Stimulated activated naive CD8-positive, alpha-beta T cell treated with anti-CD3 and anti-CD28 coated beads, Interleukin-15, amount 100 ng/mL, for 72 hours (primary cell): ENCODE results near the gene SUPT5H.
A peak's percentile ranks its signal among the peaks of the same experiment; 100 is the strongest.

ENCODE experiments used
- ATAC-seq: fragments of 150-1000 bp; cut with Tn5 transposase; 2 replicates; pipeline ENCODE4 v1.10.0; 2021; ENCODE audit warnings: mild to moderate bottlenecking, moderate library complexity
- DNase-seq, 2 donors: peaks; one replicate each; pipeline ENCODE4 v3.0.0; 2021 to 2022
- H3K27ac Mint-ChIP-seq, 2 donors: one replicate each; pipeline ENCODE4 v1.8.0; 2022; ENCODE audit warnings: mild to moderate bottlenecking in 2 of 2, mixed read lengths in 2 of 2, moderate library complexity in 2 of 2
- H3K27me3 Mint-ChIP-seq: one replicate; pipeline ENCODE4 v1.8.0; 2022; ENCODE audit warnings: mixed read lengths
- H3K4me1 Mint-ChIP-seq: one replicate; pipeline ENCODE4 v1.8.0; 2022; ENCODE audit warnings: mild to moderate bottlenecking, mixed read lengths
- H3K4me3 Mint-ChIP-seq, 2 donors: one replicate each; pipeline ENCODE4 v1.8.0; 2022; ENCODE audit warnings: mild to moderate bottlenecking in 2 of 2, mixed read lengths in 2 of 2, moderate library complexity in 1 of 2
- H3K9me3 Mint-ChIP-seq, 2 donors: one replicate each; pipeline ENCODE4 v1.8.0; 2022; ENCODE audit warnings: mixed read lengths in 2 of 2

SUPT5H gene

GRCh38 chr19:39413911-39414608, 31.3 kb upstream of the SUPT5H start:
- peaks cover 47% of the 10 kb centered on the region for H3K4me1 Mint-ChIP-seq
- H3K4me3 Mint-ChIP-seq = peak overlapping the region; percentile 91 to 98
- H3K27me3 Mint-ChIP-seq = no peaks in the 10 kb centered on the region
- no peak for ATAC-seq
- DNase-seq = no peak
- H3K9me3 Mint-ChIP-seq = no peaks in the 10 kb centered on the region
- H3K27ac Mint-ChIP-seq = peak overlapping the region; percentile 87 to 91

DNA sequence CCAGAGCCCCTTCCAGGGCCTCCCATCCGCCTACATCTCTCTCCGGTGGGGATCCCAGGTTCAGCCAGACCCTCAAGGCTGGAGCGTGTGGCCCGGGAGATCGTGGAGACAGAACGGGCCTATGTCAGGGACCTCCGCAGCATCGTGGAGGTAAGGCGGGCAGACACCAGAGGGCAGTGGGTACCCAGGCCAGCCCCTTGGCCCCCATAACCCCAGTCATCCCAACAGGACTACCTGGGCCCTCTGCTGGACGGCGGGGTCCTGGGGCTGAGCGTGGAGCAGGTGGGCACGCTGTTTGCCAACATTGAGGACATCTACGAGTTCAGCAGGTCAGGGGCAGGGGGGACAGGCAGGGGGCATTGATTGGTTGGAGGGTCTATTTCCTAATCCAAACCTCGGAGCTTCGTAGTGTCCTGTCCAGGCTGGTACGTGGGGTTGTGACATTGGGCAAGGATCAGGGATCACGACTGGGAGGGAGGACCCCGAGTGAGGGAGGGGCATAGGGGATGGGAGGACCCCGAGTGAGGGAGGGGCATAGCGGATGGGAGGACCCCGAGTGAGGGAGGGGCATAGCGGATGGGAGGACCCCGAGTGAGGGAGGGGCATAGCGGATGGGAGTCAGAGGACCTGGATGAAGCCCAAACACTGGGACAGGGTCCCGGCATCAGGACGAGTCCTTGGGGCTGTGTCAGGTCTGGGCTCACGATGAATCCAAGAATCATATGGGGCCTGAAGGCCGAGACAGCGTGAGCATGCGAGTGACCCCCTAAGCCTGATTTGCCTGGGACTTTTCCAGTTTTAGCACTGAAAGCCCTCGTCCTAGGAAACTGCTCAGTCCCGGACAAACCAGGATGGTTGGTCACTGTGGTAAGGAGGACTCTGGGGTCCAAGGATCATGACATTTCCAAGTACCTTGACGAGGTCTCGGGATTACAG, 30.0 kb upstream of the SUPT5H start:
- H3K4me1 Mint-ChIP-seq = peaks cover 40% of the 10 kb centered on the region
- ATAC-seq (no peak), DNase-seq (no peak)
- H3K27me3 Mint-ChIP-seq = no peaks in the 10 kb centered on the region
- H3K4me3 Mint-ChIP-seq = peak overlapping the region in 1 of 2 donors; percentile 14
- no peak overlapping the region for H3K27ac Mint-ChIP-seq
- no peaks in the 10 kb centered on the region for H3K9me3 Mint-ChIP-seq

DNA sequence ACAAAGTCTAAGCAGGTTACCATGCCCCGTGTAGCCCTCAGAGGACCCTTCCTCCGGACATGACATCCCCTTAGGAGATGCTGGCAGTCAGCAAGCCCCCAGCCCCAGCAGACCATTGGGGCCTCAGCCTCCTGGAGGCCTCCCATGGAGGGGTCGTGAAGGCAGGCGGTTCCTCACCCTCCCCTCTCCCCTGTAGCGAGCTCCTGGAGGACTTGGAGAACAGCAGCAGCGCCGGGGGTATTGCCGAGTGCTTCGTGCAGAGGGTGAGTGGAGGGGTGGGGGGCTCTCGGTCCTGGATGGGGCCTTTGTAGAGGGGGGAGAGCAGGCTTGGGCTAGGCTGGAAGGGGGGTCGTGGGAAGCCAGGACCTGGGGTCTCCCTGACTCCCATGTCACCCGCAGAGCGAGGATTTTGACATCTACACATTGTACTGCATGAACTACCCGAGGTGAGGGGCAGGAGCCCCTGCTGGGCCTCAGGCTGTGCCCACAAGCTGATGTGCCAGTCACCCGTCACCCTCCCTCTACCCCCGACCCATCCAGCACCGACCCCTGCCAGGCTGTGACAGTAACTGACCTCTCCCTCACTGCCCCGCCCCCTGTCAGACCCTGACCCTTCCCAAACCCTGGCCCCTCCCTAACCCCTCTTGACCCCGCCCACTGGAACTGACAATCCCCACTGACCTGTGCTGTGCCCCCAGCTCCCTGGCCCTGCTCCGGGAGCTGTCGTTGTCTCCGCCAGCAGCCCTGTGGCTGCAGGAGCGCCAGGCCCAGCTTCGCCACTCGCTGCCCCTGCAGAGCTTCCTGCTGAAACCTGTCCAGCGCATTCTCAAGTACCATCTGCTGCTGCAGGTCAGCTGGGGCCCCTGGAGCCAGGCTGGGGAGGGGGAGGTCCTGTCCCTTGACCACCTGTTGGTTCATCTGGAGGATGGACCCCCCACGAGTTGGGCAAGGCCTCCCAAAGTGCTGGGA, 28.9 kb upstream of the SUPT5H start:
- Mint-ChIP-seq H3K4me3 (no peak overlapping the region), H3K27ac (peak overlapping the region in 1 of 2 donors; percentile 68), H3K27me3 (no peaks in the 10 kb centered on the region), H3K4me1 (peaks cover 30% of the 10 kb centered on the region), H3K9me3 (no peaks in the 10 kb centered on the region)
- ATAC-seq (no peak), DNase-seq (no peak)

- Mint-ChIP-seq H3K9me3 (no peaks in the 10 kb centered on the region), H3K27me3 (no peaks in the 10 kb centered on the region), H3K4me1 (peaks cover 20% of the 10 kb centered on the region), H3K4me3 (no peak overlapping the region), H3K27ac (peak overlapping the region in 1 of 2 donors; percentile 49)
- ATAC-seq (no peak), DNase-seq (no peak)
These were observed 27.8 kb upstream of the SUPT5H start for GRCh38 chr19:39417463-39418181.

DNA sequence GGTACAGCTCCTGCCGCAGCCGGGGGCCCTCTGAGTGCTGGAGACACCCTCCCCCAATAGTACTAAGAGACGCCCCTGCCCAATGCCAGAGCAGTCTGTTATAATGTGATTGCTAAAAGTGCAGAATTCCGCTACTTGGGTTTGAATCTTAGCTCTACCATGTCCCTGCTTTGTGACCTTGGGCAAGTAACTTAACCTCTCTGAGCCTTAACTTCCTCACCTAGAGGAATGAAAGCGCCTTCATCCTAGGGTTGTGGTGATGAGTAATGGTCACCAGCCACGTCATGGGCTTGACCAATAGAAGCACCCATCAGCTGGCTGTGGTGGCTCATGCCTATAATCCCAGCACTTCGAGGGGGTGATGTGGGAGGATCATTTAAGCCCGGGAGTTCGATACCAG, 26.4 kb upstream of the SUPT5H start:
- ATAC-seq = no peak
- H3K4me3 Mint-ChIP-seq = no peak overlapping the region
- H3K27ac Mint-ChIP-seq = no peak overlapping the region

DNA sequence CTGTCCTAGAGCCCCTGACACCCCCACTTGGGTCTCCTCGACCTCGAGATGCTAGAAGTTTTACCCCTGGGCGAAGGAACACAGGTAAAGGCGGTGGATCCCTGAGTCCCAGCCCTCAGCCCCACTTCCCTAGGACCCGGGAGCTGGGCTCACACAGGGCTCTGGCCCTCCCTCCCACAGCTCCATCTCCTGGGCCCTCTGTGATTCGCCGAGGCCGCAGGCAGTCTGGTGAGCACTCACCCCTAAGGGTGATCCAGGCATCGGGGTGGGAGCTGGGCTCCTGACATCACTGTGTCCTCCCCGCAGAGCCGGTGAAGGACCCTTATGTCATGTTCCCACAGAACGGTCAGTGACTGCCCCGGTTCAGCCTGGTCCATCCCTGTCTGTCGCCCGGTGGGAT, 24.6 kb upstream of the SUPT5H start:
- Mint-ChIP-seq H3K9me3 (no peaks in the 10 kb centered on the region), H3K4me3 (no peak overlapping the region), H3K4me1 (no peaks in the 10 kb centered on the region), H3K27me3 (no peaks in the 10 kb centered on the region), H3K27ac (no peak overlapping the region)
- DNase-seq = no peak
- ATAC-seq = no peak

More for the DNA sequence above, 26.4 kb upstream of the SUPT5H start:
- Mint-ChIP-seq H3K27me3 (no peaks in the 10 kb centered on the region), H3K4me1 (peaks cover 14% of the 10 kb centered on the region), H3K9me3 (no peaks in the 10 kb centered on the region)
- no peak for DNase-seq

DNA sequence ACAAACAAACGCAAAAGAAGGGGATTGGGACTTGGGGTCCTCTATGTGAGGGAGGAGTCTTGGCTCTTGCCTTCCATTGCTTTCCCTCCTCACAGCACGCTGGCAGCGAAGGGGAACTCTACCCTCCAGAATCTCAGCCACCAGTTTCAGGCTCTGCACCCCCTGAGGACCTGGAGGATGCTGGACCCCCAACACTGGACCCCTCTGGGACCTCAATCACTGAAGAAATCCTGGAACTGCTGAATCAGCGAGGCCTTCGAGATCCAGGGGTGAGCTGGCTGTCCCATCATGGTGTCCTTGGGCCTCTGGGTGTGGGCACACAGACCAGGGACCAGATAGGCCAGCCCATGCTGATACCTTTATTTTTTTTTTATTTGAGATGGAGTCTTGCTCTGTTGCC, 23.4 kb upstream of the SUPT5H start:
- Mint-ChIP-seq H3K9me3 (no peaks in the 10 kb centered on the region), H3K4me3 (no peak overlapping the region), H3K27me3 (no peaks in the 10 kb centered on the region), H3K27ac (no peak overlapping the region), H3K4me1 (no peaks in the 10 kb centered on the region)
- ATAC-seq = no peak
- no peak for DNase-seq

DNA sequence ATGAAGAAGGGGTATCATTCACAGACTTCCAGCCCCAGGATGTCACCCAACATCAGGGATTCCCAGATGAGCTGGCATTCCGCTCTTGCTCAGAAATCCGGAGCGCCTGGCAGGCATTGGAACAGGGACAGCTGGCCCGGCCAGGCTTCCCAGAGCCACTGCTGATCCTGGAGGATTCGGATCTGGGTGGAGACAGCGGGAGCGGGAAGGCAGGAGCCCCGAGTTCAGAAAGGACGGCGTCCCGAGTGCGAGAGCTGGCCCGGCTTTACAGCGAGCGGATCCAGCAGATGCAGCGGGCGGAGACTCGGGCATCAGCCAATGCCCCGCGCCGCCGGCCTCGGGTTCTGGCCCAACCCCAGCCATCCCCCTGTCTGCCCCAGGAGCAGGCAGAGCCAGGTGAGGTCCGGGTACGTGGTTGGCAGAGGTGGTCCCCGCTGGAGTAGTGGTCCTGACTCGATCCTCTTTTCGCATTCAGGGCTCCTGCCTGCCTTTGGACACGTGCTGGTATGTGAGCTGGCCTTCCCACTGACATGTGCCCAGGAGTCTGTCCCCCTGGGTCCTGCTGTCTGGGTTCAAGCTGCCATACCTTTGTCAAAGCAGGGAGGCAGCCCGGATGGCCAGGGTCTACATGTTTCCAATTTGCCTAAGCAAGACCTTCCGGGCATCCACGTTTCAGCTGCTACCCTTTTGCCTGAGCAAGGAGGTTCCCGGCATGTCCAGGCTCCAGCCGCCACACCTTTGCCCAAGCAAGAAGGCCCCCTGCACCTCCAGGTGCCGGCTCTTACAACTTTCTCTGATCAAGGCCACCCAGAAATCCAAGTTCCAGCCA, 21.9 kb upstream of the SUPT5H start:
- no peak for DNase-seq
- no peak overlapping the region for H3K27ac Mint-ChIP-seq

DNA sequence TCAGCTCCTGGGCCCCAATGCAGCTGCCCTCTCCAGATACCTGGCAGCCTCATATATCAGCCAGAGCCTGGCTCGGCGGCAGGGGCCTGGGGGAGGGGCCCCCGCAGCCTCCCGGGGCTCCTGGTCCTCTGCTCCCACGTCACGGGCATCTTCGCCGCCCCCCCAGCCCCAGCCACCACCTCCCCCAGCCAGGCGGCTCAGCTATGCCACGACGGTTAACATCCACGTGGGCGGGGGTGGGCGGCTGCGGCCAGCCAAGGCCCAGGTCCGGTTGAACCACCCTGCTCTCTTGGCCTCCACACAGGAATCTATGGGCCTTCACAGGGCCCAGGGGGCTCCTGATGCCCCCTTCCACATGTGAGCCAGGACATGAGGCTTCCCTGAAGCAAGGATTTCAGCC, 20.4 kb upstream of the SUPT5H start:
- no peak overlapping the region for H3K27ac Mint-ChIP-seq
- no peak for DNase-seq
- no peaks in the 10 kb centered on the region for H3K4me1 Mint-ChIP-seq
- no peak overlapping the region for H3K4me3 Mint-ChIP-seq
- no peaks in the 10 kb centered on the region for H3K9me3 Mint-ChIP-seq
- ATAC-seq = peak; percentile 13
- no peaks in the 10 kb centered on the region for H3K27me3 Mint-ChIP-seq

More for the DNA sequence above, 21.9 kb upstream of the SUPT5H start:
- ATAC-seq = no peak
- Mint-ChIP-seq H3K9me3 (no peaks in the 10 kb centered on the region), H3K27me3 (no peaks in the 10 kb centered on the region), H3K4me1 (no peaks in the 10 kb centered on the region), H3K4me3 (no peak overlapping the region)

DNA sequence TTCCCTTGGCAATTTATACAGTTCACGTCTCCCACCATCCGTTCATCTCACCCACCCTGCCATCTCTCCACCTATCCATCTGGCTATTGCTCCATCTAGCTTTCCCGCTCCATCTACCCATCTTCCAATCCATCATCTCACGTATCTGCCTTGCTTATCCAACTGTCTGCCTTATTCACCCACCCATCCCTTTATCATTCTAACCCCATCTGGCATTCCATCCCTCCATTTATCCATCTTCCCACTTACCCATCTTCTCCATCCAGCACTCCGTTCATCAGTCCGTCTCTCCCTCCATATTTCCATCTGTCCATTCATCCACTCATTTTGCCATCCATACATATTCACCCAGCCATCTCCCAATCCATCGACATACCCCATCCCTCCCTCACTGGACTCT, 19.6 kb upstream of the SUPT5H start:
- H3K27ac Mint-ChIP-seq = no peak overlapping the region
- no peak for DNase-seq

DNA sequence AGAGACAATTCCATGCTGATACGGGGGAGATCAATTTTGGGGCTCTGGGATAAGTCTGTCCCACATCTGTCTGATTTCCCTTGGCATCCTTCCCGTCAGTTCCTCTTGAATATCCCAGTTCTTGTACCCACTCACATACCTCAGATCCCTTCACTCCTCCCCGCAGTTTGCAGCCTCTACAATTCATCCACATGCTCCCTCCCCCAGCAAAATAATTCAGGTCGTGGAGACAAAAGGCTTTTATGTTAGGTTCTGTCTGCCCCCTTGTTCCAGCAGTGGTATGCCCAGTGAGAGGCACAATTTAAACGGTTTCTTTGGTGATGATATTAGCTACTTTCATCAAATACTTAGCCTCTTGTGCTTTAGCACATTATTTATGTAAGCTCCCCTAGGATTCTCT, 19.2 kb upstream of the SUPT5H start:
- H3K9me3 Mint-ChIP-seq = no peaks in the 10 kb centered on the region
- peak overlapping the region in 1 of 2 donors; percentile 2 for H3K27ac Mint-ChIP-seq
- no peak for ATAC-seq
- H3K27me3 Mint-ChIP-seq = no peaks in the 10 kb centered on the region
- H3K4me3 Mint-ChIP-seq = no peak overlapping the region
- H3K4me1 Mint-ChIP-seq = peaks cover 11% of the 10 kb centered on the region
- no peak for DNase-seq

More for the DNA sequence above, 19.6 kb upstream of the SUPT5H start:
- no peak overlapping the region for H3K4me3 Mint-ChIP-seq
- no peaks in the 10 kb centered on the region for H3K27me3 Mint-ChIP-seq
- H3K9me3 Mint-ChIP-seq = no peaks in the 10 kb centered on the region
- H3K4me1 Mint-ChIP-seq = peaks cover 6% of the 10 kb centered on the region
- ATAC-seq = no peak

GRCh38 chr19:39427707-39428106, 17.7 kb upstream of the SUPT5H start:
- Mint-ChIP-seq H3K27ac (no peak overlapping the region), H3K4me3 (no peak overlapping the region), H3K4me1 (peaks cover 19% of the 10 kb centered on the region), H3K27me3 (no peaks in the 10 kb centered on the region), H3K9me3 (no peaks in the 10 kb centered on the region)
- DNase-seq = no peak
- ATAC-seq = no peak

GRCh38 chr19:39428283-39429112, 16.9 kb upstream of the SUPT5H start:
- no peak for DNase-seq
- Mint-ChIP-seq H3K27ac (peak overlapping the region in 1 of 2 donors; percentile 27), H3K4me3 (no peak overlapping the region), H3K4me1 (peaks cover 27% of the 10 kb centered on the region), H3K9me3 (no peaks in the 10 kb centered on the region), H3K27me3 (no peaks in the 10 kb centered on the region)
- no peak for ATAC-seq
